Epithelial cell of esophagus (primary cell): ENCODE results near the gene PKNOX2.
A peak's percentile ranks its signal among the peaks of the same experiment; 100 is the strongest.

Source experiments
- DNase-seq: peaks from one replicate; pipeline ENCODE4 v3.0.0; 2010; ENCODE audit warnings: low read depth
- H3K4me3 ChIP-seq: 2 replicates; pipeline ENCODE4 v1.5.1; 2011; ENCODE audit warnings: mild to moderate bottlenecking, low read length, control low read depth
- TF ChIP-seq, protein P1 (sequence below): IDR thresholded peaks from 2 replicates; pipeline ENCODE4 v1.5.1; 2011; ENCODE audit warnings: low read depth, mild to moderate bottlenecking, low read length, control low read depth, inconsistent platforms; ENCODE audit not compliant: insufficient read depth; ENCODE audit errors: missing control alignments

Gene PKNOX2

DNA sequence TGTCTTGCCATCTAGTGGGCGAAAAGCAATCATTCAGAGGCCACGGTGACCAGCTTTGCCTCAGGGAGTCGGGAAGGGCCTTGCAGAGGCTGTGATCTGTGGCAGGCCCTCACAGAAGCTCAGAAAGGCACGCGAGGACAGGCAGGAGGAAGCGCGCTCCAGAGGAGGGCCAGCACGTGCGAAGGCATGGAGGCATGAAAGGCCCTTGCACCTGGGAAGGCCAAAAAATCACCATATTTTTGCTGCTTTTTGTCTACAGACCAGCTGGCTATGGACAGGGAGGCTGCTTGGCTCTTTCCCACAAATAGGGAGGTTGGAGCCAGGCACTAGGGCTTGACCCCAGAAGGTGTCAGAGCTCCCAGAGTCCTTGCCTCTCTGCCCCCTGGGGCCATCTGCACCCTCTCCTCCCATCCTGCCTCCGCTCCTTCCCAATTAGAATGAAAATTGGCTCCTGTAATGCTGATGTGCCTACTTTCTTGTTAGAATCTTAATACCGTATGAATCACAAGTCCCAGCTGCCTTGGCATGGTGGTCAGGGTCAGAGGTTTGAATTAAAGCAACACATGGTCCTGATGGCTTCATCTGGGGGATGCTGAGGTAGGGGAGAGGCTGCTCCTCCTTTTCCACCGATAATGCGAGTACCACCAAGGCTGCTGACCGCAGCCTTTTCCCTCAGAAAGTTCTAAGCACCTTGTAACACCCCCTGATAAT lies 262.4 kb downstream of the PKNOX2 start:
- TF ChIP-seq, protein P1, sequence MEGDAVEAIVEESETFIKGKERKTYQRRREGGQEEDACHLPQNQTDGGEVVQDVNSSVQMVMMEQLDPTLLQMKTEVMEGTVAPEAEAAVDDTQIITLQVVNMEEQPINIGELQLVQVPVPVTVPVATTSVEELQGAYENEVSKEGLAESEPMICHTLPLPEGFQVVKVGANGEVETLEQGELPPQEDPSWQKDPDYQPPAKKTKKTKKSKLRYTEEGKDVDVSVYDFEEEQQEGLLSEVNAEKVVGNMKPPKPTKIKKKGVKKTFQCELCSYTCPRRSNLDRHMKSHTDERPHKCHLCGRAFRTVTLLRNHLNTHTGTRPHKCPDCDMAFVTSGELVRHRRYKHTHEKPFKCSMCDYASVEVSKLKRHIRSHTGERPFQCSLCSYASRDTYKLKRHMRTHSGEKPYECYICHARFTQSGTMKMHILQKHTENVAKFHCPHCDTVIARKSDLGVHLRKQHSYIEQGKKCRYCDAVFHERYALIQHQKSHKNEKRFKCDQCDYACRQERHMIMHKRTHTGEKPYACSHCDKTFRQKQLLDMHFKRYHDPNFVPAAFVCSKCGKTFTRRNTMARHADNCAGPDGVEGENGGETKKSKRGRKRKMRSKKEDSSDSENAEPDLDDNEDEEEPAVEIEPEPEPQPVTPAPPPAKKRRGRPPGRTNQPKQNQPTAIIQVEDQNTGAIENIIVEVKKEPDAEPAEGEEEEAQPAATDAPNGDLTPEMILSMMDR = no peak
- no peak for DNase-seq

DNA sequence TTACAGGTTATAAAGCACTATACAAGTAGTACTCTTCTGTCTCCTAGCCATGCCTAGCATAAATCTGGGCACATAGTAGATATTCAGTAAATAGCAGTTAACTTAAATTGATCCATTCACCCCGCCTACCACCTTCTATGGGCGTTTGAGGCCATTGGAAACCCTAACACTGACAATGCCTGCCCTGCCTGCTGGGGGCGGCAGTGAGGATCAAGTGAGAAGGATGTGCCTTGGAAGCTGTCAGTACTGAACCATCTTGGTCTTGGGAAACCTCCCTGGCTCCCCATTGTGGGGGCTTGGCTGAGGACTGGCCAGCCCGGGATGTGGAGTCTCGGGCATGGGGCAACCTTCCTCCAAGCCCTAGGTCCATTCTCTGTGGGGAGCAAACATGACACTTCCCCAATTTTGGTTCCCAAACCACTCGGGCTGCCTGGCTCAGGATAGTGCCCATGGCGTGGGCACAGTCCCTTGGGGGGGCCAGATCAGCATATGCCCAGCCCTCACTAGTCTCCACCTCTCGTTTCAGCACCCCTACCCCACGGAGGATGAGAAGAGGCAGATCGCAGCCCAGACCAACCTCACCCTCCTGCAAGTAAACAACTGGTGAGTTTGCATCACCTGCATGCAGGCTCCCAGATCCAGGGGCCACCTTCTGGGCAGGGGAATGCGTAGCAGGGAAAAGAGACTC lies 264.1 kb downstream of the PKNOX2 start:
- TF ChIP-seq, protein P1 = no peak
- H3K4me3 ChIP-seq = no peak overlapping the region
- peak; percentile 17 for DNase-seq

More for the DNA sequence above, 262.4 kb downstream of the PKNOX2 start:
- H3K4me3 ChIP-seq = no peak overlapping the region

DNA sequence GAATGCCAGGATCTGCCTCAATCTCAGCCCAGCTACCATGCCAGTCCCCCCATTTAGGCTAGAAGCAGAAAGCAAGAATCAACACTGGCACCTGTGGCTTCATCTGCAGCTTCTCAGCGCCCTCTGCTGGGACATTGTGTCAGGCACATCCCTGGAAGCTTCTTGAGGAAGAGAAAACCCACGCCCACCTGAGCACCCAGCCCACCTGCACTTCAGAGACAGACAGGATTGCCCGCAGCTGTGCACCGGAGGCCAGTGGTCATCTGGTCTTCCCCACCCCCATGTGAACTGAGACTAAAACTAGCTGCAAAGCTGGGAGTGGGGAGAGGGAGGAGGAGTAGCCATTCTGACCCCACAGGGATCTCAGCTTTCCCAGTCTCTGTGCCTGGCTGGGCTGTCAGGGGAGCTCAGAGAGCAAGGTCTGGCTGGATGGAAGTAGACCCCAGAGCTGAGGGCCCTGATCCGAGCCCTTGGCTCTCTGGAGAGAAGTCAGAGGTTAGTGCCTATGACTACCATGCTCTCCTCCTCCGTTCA lies 264.7 kb downstream of the PKNOX2 start:
- peak; percentile 75 for DNase-seq
- TF ChIP-seq, protein P1 = peak; percentile 88
- no peak overlapping the region for H3K4me3 ChIP-seq

DNA sequence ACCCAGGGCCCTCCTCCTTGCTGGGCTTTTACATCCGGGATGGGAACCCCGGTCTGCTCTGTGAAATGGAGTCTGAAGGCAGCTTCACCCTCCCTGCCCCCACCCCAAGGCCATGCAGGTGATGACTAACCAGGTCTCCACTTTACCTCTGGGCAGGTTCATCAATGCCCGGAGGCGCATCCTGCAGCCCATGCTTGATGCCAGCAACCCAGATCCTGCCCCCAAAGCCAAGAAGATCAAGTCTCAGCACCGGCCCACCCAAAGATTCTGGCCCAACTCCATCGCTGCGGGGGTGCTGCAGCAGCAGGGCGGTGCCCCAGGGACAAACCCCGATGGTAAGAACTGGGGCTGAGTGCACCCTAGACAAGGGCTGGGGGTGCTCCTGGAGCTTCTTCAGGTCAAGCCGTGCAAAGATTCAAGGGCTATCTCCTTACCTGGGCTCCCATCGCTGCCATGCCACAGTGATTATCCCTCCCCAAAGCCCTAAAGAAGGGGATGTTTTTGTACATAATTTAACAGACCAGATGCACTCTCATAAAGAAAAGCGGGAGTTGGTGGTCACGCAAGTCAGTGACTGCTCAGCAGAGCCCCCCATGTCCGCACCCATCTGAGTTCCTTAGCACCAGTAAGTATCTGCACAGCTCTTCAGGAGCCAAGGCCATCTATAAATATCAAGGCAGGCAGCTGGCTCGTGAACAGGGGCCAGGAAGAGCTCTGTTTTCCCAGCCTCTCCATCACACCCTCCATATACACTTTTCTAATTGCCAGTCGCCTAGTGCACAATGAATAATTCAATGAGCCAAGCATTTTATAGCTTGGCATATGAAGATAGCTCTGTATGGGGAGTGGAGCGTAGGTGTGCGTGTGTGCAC lies 265.5 kb downstream of the PKNOX2 start:
- H3K4me3 ChIP-seq = no peak overlapping the region
- TF ChIP-seq, protein P1 = no peak
- no peak for DNase-seq

DNA sequence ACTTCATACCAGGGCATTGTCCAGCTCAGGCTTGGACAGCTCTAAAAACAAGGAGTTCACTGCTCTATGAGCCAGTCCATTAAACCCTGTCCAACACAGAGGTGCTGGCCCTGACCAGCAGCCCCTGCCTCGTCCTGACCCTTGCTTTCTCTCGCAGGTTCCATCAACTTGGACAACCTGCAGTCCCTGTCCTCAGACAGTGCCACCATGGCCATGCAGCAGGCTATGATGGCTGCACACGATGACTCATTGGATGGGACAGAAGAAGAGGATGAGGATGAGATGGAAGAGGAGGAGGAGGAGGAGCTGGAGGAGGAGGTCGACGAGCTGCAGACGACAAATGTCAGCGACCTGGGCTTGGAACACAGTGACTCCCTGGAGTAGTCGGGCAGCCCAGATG lies 266.5 kb downstream of the PKNOX2 start:
- no peak overlapping the region for H3K4me3 ChIP-seq
- TF ChIP-seq, protein P1 = no peak

DNA sequence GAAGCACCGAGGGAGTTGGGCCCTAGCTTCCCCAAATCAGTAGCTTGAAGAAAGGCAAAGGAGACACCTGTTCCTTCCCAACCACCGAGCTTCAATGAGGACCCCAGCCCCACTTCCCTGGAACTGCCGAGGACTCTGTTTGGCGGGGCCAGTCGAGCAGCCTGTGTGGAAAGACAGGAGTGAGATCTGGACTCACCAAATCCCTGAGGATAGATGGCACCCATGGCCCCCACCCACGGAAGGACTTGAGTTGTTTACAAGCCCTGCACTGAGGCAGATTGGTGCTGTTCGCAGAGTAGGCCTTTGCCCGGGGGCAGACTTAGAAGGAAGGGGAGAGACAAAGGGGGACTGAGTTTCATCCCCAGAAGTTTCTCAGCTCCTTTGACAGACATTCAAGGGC lies 266.9 kb downstream of the PKNOX2 start:
- TF ChIP-seq, protein P1 = no peak
- H3K4me3 ChIP-seq = no peak overlapping the region
- no peak for DNase-seq

More for the DNA sequence above, 266.5 kb downstream of the PKNOX2 start:
- DNase-seq = no peak
